ENCODE data around the gene AURKAIP1. TPM values are rescaled to one million over a fixed set of nuclear protein-coding genes. Genes with fewer than 3 reads are reported as not detected.

AURKAIP1 gene
- total RNA-seq, 1 donor from 2014 or later, result 258 TPM

DNA sequence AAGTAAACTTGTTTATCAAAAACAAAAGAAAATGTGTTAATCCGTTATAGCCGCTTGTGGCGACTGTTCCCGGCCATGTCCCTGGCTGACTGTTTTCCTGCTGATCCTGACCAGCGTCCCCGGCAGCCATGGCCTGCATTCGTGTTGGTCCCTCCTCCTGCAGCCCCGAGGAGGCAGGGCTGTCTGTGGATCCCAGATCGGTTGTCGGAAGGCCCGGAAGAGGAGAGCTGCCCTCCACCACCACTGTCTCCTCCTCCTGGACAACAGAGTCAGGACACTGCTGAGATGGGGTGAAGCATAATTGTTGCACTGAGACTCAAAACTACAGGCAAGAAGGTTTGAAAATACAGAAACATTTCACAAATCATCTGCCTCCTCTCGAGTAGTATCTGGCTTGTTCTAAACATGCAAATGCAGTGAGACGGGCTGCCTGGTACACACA, 13.0 kb downstream of the AURKAIP1 start:
- no peak for DNase-seq (ENCODE audit: low read depth)
- no peak overlapping the region for H3K4me3 ChIP-seq (ENCODE audit: low read depth, low read length)
- TF ChIP-seq, protein P1, sequence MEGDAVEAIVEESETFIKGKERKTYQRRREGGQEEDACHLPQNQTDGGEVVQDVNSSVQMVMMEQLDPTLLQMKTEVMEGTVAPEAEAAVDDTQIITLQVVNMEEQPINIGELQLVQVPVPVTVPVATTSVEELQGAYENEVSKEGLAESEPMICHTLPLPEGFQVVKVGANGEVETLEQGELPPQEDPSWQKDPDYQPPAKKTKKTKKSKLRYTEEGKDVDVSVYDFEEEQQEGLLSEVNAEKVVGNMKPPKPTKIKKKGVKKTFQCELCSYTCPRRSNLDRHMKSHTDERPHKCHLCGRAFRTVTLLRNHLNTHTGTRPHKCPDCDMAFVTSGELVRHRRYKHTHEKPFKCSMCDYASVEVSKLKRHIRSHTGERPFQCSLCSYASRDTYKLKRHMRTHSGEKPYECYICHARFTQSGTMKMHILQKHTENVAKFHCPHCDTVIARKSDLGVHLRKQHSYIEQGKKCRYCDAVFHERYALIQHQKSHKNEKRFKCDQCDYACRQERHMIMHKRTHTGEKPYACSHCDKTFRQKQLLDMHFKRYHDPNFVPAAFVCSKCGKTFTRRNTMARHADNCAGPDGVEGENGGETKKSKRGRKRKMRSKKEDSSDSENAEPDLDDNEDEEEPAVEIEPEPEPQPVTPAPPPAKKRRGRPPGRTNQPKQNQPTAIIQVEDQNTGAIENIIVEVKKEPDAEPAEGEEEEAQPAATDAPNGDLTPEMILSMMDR (conservative IDR thresholded peaks at IDR 0.05; ENCODE audit: low read depth, low read length), result no peak

DNA sequence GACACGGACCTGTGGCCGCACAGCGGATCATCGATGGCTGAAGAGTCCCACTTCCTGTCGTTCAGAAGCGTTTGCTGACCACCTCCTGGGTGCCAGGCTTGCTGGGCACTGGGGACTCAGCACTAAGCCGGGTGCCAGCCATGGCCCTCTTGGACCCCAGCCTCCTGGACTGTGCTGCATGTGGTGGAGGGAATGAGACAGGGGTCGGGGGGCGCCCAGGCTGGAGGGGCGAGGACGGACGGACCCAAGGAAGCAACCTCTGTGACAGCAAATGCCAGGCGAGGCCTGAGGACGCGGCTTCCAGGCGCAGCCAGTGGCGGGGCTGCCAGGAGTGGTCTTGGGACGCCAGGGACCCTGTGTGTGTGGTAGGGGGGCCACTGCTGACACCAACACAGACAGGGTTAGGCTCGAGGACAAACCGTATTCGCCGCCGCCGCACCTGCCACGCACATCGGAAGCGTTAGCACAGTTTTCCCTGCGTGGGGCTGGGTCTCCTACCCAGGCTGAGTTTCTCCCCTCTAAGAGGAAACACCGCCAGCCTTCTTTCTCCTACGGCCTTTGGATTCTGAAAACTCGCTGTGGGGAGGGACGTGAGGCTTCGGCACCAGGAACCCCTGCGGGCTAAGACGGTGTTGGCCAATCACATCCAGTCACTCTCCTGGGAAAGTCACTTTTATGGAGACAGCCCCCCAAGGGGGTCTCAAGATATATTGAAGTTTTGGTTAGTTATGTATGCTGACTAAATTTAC, 13.6 kb downstream of the AURKAIP1 start:
- TF ChIP-seq, protein P1 (conservative IDR thresholded peaks at IDR 0.05; ENCODE audit: low read depth, low read length), result no peak
- DNase-seq (ENCODE audit: low read depth), result no peak
- no peak overlapping the region for H3K4me3 ChIP-seq (ENCODE audit: low read depth, low read length)

- TF ChIP-seq, protein P1 (conservative IDR thresholded peaks at IDR 0.05; ENCODE audit: low read depth, low read length), result no peak
- no peak overlapping the region for H3K4me3 ChIP-seq (ENCODE audit: low read depth, low read length)
- peak; percentile 47 for DNase-seq (ENCODE audit: low read depth)
Observed at GRCh38 chr1:1360506-1361169, 14.4 kb downstream of the AURKAIP1 start.

DNA sequence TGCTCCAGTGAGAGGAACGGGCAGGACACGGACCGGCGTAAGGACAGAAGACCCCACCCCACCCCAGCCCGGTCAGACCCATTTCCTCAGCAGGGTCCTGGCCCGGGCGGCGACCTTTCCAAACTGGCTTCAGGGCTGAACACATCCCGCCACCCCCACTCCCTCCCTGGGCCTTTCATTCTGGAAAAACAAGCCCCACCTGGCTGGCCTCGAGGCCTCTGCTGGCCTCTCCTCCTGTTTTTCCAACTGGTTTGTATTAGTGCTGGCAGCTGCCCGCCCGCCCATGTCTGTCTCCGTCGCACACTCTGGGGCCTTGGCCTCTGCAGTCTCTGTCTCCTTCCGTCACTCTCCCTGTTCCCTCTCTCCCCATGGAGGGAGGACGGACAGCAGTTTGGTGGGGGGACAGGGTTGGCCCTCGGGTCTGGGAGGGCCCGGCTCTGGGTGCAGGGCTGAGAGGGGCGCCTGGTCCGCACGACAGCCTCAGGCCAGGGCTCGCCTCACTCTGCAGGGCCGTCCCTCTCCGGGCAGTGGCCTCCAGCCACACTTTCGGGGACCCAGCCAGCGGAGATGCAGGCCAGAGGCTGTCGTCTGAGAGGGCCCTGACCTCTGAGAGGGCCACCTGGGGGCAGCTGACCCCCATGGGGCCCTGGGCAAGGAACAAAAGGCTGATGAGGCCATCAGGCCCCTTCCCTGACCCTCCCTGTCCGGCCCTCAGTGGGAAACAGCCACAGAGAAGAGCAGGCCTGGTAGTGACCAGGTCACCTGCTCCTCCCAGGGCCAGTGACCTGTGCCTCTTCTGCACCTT, 15.1 kb downstream of the AURKAIP1 start:
- no peak for DNase-seq (ENCODE audit: low read depth)
- no peak overlapping the region for H3K4me3 ChIP-seq (ENCODE audit: low read depth, low read length)
- TF ChIP-seq, protein P1 (conservative IDR thresholded peaks at IDR 0.05; ENCODE audit: low read depth, low read length), result no peak

- no peak for DNase-seq (ENCODE audit: low read depth)
- TF ChIP-seq, protein P1 (conservative IDR thresholded peaks at IDR 0.05; ENCODE audit: low read depth, low read length), result no peak
- H3K4me3 ChIP-seq (ENCODE audit: low read depth, low read length), result no peak overlapping the region
Observed at GRCh38 chr1:1359308-1359663, 15.7 kb downstream of the AURKAIP1 start.

GRCh38 chr1:1358433-1359271, 16.4 kb downstream of the AURKAIP1 start, which contains the start of gene MXRA8:
Gene MXRA8 (minus strand): TSS chr1:1358555. CDS start chr1:1358504, 51 bp downstream.
- DNase-seq (ENCODE audit: low read depth), result no peak
- TF ChIP-seq, protein P1 (conservative IDR thresholded peaks at IDR 0.05; ENCODE audit: low read depth, low read length), result no peak
- peak within 1 kb of the TSS; percentile 35 for H3K4me3 ChIP-seq (ENCODE audit: low read depth, low read length)

Data from epithelial cell of proximal tubule (primary cell).